GM20000 (cell line): ENCODE results near the gene KLHL25.

Source experiments
- DNase-seq: peaks from one replicate; pipeline ENCODE4 v3.0.0; 2012; ENCODE audit warnings: low spot score
- TF ChIP-seq, protein P1 (sequence below): IDR thresholded peaks from 2 replicates; pipeline ENCODE4 v1.5.1; 2012; ENCODE audit warnings: mild to moderate bottlenecking, control low read depth; ENCODE audit errors: extremely low read depth, missing control alignments

KLHL25 gene

DNA sequence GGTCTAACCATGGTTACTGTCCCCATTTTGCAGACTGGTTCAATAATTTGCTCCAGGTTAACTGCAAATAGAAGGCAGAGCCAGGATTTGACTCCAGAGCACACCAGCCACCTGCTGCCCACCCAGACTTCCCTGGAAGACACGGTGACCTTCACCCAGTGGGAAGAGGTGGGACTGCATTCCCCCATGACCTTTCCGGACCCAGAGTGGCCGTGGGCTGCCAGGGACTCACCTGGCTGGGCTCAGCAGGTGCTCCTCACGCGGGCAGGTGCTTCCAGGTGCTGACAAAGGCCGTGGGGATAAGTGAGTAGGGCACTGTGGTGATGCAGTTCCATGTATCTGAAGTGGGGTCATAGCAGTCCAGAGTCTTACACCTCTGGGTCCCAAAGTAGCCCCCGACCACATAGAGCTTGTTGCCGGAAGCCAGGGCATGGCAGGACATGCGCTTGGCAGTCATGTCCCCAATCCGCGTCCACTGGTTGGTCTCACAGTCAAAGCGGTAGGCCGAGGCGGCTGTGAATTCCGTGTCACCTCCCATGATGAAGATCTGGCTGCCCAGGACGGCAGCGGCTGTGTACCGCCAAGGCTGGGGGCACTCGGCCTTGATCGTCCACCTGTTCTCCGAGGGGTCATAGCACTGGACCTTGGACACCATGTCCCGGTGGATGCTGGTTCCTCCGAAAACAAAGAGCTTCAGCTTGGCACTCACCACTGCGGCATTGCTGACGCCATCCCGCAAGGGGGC lies 26.8 kb downstream of the KLHL25 start:
- DNase-seq: no peak
- TF ChIP-seq, protein P1, sequence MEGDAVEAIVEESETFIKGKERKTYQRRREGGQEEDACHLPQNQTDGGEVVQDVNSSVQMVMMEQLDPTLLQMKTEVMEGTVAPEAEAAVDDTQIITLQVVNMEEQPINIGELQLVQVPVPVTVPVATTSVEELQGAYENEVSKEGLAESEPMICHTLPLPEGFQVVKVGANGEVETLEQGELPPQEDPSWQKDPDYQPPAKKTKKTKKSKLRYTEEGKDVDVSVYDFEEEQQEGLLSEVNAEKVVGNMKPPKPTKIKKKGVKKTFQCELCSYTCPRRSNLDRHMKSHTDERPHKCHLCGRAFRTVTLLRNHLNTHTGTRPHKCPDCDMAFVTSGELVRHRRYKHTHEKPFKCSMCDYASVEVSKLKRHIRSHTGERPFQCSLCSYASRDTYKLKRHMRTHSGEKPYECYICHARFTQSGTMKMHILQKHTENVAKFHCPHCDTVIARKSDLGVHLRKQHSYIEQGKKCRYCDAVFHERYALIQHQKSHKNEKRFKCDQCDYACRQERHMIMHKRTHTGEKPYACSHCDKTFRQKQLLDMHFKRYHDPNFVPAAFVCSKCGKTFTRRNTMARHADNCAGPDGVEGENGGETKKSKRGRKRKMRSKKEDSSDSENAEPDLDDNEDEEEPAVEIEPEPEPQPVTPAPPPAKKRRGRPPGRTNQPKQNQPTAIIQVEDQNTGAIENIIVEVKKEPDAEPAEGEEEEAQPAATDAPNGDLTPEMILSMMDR: no peak

DNA sequence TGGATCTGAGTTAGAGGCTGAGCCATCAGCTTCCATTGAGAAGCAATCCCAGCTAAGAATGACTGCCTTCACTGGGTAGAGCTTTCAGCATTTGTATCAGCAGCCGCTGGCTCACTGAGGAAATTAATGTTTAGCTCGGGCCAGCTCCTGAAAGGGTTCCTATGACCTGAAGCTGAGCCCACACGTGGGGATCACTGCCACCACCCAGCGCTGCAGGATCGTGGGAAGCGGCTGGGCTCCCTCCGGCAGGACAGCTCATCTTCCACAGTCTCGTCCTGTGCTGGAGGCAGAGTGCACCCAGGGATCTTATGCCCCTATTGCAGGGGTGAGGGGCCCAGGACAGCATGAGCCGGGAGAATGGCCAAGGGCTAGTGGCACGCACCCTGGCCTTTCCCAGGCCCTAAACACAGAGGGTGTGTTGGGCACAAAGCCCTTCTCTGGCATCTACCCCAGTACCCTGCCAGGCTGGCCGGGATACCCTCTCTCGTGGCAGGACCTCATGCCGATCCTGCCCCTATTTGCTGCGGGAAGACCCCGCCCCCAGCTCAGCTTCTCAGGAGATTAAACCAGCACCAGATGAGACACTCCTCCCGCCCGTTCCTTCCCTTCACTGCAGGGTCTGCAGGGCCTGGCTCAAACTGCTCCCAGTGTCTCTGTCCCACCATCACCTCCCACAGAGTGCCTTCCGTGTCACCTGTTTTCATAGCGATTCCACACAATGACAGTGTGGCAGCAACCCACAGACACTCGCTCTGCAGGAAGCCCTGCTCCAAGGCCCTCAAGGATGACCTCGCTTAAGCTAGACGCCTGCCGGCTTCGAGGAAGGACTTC lies 28.5 kb downstream of the KLHL25 start:
- TF ChIP-seq, protein P1: no peak
- DNase-seq: no peak

DNA sequence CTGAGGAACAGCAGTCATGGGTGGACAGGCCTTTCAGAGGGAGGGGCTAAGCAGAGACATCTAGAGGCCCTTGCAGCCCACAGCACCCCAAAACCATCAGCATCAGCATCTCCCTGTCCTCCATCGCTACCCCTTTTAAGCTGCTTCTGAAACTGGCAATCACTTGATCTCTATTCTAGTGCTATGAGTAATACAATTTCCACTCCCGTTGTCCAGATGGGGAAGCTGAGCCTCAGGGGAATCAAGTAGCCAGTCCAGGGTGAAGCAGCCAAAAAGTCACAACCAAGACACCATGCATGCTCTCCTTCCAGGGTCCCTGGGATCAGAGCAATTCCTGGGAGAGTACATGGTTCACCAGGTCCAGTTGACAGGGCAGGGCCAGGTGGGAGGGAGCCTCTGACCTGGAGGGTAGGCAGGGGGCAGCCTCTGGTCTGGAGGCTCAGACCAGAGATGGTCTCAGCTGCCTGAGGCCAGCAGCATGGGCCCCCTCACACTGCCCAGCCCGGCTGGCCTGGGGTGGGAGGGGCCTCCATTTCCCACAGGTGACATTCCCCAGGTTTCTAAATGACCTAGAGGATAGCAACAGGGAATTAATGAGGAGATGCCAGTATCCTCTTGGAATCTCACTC lies 30.0 kb downstream of the KLHL25 start:
- no peak for DNase-seq
- TF ChIP-seq, protein P1: no peak

DNA sequence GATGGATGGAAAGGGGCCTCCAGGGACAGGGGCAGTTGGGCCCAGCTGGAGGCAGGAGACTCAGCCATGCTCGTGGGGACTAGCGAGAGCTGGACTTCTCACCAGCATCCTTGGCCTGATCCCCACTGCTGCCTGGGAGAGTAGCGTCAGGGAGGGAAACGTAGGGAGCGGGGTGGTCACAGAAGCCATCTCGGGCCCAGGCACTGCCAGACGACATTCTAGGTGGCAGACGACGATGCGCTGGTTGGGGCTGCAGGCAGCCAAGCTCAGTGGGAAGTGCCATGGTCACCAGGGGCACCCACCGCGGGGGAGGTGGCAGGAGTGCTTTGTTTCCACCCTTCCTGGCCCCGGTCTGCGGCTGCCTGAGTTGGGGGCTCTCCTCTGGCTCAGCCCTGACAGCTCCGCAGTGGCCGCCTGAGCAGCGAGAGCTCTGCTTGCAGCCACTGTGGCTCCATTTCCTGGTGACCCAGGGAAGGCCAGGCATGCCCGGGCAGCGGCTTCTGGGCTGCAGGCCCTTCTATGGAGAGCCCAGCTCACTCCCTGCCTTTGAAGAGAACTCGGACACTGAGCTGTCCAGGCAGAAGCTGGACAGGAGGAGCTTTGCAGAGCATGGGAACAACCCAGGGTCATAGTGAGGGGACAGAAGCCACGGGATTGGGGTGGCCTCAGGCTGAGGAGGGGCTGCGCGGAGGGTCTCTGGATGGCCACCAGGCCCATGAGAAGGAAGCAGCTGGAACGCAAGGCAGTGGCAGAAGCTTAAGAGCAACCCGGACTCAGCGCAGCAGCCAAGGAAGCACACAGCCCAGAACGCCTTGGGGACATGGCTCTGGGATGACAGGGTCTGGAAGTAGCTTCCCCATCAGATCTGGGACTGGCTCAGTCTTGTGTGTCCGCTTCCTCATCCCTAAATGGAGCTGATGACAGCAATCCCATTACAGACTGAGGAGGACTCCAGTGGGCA lies 30.8 kb downstream of the KLHL25 start:
- TF ChIP-seq, protein P1: no peak
- DNase-seq: no peak

DNA sequence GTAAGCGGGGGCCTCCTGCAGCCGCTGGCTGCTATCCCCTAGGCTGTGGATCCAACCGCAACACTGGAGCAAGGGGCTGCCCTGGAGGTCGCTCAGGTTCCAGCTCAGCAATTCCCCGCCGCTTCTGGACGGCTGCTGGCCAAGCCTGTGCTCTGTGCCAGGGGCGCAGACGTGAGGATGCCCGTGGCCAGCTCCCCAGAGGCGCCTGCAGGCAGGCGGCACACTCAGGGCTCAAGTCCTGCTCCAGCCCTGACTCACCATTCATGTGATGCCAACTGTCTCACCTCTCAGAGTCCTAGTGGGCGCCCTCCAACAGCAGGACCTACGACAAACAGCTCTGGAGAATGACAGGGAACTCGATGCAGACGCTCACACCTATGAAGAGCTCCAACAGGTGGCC lies 31.6 kb downstream of the KLHL25 start:
- no peak for DNase-seq
- TF ChIP-seq, protein P1: no peak

DNA sequence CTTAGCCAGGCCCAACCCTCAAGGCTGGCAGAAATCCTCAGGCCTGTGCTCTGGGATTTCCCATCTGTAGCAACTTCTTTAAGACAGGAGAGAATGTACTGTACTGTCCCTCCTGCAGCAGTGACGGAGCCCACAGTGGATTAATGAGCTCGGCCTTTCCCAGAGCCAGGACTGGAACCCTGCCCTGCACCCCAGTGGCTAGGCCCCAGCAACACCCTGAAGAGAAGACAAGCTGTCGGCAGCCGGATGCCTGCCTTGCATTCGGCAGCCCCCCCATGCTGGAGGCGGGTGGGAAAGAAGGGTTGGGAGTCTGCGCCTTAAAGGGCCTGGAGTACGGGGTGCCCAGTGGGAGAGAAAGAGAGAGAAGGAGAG lies 32.0 kb downstream of the KLHL25 start:
- DNase-seq: no peak
- TF ChIP-seq, protein P1: no peak
